Skeletal muscle tissue (tissue), 4 donors: ENCODE measurements around the gene VMP1. TPM values are rescaled to one million over a fixed set of nuclear protein-coding genes. Genes with fewer than 3 reads are reported as not detected.
"Not testable (repeated sequence)": the region's sequence is repeated elsewhere in the genome, so short reads cannot be mapped to it uniquely, and the experiment has no call there.

ENCODE experiments used
- H3K27ac ChIP-seq: one replicate; pipeline ENCODE4 v1.7.0; 2013; ENCODE audit warnings: mild to moderate bottlenecking, low read depth, low read length, inconsistent platforms
- H3K27me3 ChIP-seq, 3 donors: one replicate each; pipeline ENCODE4 v1.7.0; 2013; ENCODE audit warnings: low read length in 3 of 3; ENCODE audit not compliant: control insufficient read depth in 3 of 3, insufficient read depth in 3 of 3
- H3K36me3 ChIP-seq, 3 donors: one replicate each; pipeline ENCODE4 v1.7.0; 2013; ENCODE audit warnings: low read length in 3 of 3; ENCODE audit not compliant: control insufficient read depth in 3 of 3, insufficient read depth in 3 of 3
- H3K4me1 ChIP-seq, 3 donors: one replicate each; pipeline ENCODE4 v1.7.0; 2013; ENCODE audit warnings: low read length in 3 of 3, mild to moderate bottlenecking in 3 of 3; ENCODE audit not compliant: control insufficient read depth in 3 of 3, insufficient read depth in 3 of 3
- H3K4me3 ChIP-seq, 3 donors: one replicate each; pipeline ENCODE4 v1.7.0; 2013; ENCODE audit warnings: low read length in 3 of 3
- H3K9ac ChIP-seq, 3 donors: one replicate each; pipeline ENCODE4 v1.7.0; 2013; ENCODE audit warnings: low read length in 3 of 3, mild to moderate bottlenecking in 3 of 3, moderate library complexity in 2 of 3, low read depth in 1 of 3
- H3K9me3 ChIP-seq, 3 donors: one replicate each; pipeline ENCODE4 v1.7.0; 2013; ENCODE audit warnings: low read length in 3 of 3; ENCODE audit not compliant: control insufficient read depth in 3 of 3
- total RNA-seq: library from RNA; depleted of rRNA; stranded (reverse); fragments of >200 nt; gene quantifications from one replicate; pipeline ENCODE4 v1.2.3, GENCODE V29; 2014
- donor health status: Osteomylitis.

VMP1 gene
- total RNA-seq, 1 donor from 2014 or later, result 128 TPM

DNA sequence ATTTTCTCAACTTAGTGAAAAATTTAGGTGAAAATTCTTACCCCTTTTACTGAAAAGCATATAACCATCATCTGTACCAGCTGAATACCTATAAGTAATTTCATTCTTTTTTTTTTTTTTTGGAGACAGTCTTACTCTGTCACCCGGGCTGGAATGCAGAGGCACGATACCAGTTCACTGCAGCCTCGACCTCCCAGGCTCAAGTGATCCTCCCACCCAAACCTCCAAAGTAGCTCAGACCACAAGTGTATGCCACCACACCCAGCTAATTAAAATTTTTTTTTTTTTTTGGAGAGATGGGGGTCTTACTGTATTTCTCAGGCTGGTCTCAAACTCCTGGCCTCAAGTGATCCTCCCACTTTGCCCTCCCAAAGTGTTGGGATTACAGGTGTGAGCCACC is 151.5 kb downstream of the VMP1 start:
- Histone ChIP-seq H3K36me3 (peaks cover 6 to 14% (median 9%) of the 10 kb centered on the region in 3 donors), H3K4me3 (no peak overlapping the region), H3K27ac (no peak overlapping the region), H3K9me3 (no peaks in the 10 kb centered on the region), H3K9ac (no peak overlapping the region), H3K27me3 (no peaks in the 10 kb centered on the region), H3K4me1 (no peaks in the 10 kb centered on the region)

DNA sequence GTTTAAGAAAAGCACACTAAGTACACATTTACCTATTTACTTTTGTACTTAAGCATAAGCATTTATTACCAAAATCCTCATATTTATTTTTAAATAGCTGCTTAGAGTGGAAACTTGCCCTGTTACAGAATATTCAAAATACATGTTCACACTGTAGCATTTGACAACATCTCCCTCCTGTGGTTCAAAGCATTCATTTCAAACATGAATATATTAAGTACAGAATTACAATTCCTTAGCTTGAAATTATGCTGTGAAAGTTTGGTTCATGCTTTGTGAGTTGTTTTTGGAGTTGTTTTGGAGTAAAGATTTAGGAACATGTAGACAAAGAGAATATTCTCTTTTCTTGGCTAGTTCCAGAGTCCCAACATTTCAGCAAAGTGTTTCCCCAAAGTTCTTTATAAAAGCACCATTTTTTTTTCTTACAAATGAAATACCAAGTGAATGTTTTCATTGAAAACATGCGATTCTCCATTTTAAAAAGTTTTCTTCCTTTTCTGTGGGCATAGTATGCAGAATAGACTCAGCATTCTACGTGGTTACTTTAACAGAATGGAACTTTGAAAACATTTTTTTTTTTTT is 152.1 kb downstream of the VMP1 start:
- Histone ChIP-seq H3K4me1 (no peaks in the 10 kb centered on the region), H3K36me3 (peaks cover 6 to 15% (median 9%) of the 10 kb centered on the region in 3 donors), H3K9me3 (no peaks in the 10 kb centered on the region), H3K27me3 (no peaks in the 10 kb centered on the region), H3K9ac (no peak overlapping the region), H3K4me3 (no peak overlapping the region), H3K27ac (no peak overlapping the region)

DNA sequence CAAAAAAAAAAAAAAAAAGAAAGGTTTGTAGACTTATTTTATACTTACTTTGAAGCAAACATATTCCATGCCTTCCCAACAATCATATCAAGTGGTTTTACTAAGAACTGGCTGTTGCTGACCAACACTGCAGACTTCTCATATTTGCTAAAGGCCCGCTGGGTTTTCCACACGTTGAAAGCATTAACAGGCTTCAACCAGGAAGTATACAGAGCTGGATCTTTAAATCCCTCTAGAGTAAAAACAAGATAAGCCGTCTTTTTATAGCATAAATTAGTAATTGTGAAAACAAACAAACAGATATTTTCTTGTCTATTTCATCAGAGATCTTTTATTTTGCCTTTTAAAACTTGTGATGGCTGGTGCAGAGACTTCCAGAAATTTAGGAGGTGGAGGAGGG is 156.2 kb downstream of the VMP1 start:
- Histone ChIP-seq H3K4me1 (no peaks in the 10 kb centered on the region), H3K27me3 (no peaks in the 10 kb centered on the region), H3K9ac (no peak overlapping the region), H3K36me3 (peaks cover 6 to 15% (median 13%) of the 10 kb centered on the region in 3 donors), H3K4me3 (no peak overlapping the region), H3K27ac (no peak overlapping the region), H3K9me3 (no peaks in the 10 kb centered on the region)

DNA sequence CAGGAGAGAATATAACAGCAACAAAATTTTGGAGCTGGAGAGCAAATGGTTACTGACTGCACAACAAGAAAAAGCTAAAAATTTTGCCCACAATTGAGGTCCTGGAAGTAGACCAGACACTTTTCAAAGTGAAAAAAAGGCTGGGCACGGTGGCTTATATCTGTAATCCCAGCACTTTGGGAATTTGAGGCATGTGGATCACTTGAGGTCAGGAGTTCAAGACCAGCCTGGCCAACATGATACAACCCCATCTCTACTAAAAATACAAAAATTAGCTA is 162.4 kb downstream of the VMP1 start:
- Histone ChIP-seq H3K9ac (no peak overlapping the region), H3K9me3 (no peaks in the 10 kb centered on the region), H3K4me1 (no peaks in the 10 kb centered on the region), H3K27ac (no peak overlapping the region), H3K36me3 (peaks cover 4 to 13% (median 11%) of the 10 kb centered on the region in 3 donors), H3K27me3 (no peaks in the 10 kb centered on the region), H3K4me3 (no peak overlapping the region)

DNA sequence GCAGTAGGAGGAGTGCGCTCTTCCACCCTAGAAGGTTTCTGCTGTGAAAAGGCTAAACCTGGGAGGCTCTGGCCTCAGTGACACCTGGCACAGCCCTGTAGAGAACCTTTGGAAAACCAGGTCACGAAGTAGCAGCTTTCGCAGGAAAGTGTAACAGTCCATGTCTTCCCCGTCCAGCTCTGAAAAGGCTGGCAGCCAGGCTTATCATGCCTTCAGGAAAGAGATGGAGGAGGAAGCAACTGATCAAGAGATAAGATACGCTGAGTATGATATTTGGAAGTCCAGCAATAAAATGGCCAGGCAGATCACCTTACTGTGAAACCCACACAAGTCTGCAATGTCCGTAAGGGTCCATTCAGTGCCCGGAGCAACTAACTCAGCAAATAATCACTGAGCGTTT is 163.0 kb downstream of the VMP1 start:
- Histone ChIP-seq H3K36me3 (peaks cover 4 to 16% (median 13%) of the 10 kb centered on the region in 3 donors), H3K4me3 (no peak overlapping the region), H3K4me1 (no peaks in the 10 kb centered on the region), H3K27ac (no peak overlapping the region), H3K9ac (no peak overlapping the region), H3K27me3 (no peaks in the 10 kb centered on the region), H3K9me3 (no peaks in the 10 kb centered on the region)

DNA sequence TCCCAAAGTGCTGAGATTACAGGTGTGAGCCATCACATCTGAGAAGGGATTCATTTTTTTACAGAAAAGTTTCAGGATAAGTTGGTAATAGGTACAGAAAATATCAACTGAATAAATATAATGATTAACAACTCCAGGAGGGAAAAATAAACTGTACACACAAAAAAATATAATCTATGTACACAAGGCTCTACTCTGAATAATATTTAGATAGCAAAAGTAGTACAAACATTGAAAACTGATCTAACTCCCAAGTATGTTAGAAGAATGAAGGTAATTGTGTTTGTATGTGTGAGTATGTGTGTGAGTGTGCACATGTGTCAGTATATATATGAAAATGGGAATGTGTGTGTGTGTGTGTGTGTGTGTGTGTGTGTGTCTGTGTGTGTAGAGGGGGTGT is 164.9 kb downstream of the VMP1 start:
- peaks cover 9 to 27% (median 26%) of the 10 kb centered on the region in 3 donors for H3K36me3 ChIP-seq
- H3K9me3 ChIP-seq, result no peaks in the 10 kb centered on the region

DNA sequence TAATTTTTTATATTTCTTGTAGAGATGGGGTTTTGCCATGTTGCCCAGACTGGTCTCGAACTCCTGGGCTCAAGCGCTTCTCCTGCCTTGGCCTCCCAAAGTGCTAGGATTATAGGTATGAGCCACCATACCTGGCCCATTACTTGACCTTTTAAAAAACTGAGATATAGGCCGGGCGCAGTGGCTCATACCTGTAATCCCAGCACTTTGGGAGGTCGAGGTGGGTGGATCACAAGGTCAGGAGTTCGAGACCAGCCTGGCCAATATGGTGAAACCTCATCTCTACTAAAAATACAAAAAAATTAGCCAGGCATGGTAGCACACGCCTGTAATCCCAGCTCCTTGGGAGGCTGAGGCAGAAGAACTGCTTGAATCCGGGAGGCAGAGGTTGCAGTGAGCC is 166.0 kb downstream of the VMP1 start:
- H3K27me3 ChIP-seq, H3K9ac ChIP-seq, H3K9me3 ChIP-seq, H3K27ac ChIP-seq, H3K4me1 ChIP-seq, H3K4me3 ChIP-seq: not testable (repeated sequence)
- peaks cover 9 to 33% (median 32%) of the 10 kb centered on the region in 3 donors for H3K36me3 ChIP-seq

More for the DNA sequence above, 164.9 kb downstream of the VMP1 start:
- H3K27me3 ChIP-seq, result no peaks in the 10 kb centered on the region
- H3K27ac ChIP-seq, result no peak overlapping the region
- no peak overlapping the region for H3K4me3 ChIP-seq
- no peaks in the 10 kb centered on the region for H3K4me1 ChIP-seq
- no peak overlapping the region for H3K9ac ChIP-seq

DNA sequence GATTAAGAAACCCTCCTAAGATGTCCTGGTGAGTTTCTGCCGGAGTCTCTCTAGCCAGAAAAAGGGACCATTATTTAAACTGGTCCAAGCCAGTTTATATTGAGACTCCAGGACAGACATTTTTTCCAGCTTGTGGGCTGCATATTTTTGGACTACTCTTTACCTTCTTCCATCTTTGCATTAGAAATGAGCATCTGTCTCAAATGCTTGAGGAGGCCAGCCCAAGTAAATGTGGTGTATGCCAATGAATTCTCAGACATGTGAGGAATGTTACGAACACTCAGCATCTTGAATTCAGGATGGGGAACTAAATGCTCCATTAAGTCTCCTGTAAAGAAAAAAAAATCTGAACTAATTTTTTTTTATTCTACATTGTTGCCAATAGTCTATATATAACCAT is 166.9 kb downstream of the VMP1 start:
- Histone ChIP-seq H3K4me1 (no peaks in the 10 kb centered on the region), H3K9me3 (no peaks in the 10 kb centered on the region), H3K27ac (no peak overlapping the region), H3K36me3 (peaks cover 9 to 33% (median 32%) of the 10 kb centered on the region in 3 donors), H3K9ac (no peak overlapping the region), H3K4me3 (no peak overlapping the region), H3K27me3 (no peaks in the 10 kb centered on the region)

DNA sequence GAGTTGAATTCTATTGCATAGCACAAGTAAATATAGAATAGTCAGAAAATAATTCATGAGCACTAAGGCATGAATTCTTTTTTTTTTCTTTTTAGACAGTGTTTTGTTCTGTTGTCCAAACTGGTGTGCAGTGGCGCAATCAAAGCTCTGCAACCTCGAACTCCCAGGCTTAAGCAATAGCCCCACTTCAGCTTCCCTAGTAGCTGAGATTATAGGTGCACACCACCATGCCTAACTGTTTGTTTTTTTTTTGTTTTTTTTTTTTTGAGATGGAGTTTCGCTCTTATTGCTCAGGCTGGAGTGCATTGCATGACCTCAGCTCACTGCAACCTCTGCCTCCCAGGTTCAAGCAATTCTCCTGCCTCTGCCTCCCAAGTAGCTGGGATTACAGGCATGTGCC is 168.7 kb downstream of the VMP1 start:
- H3K9me3 ChIP-seq, result no peaks in the 10 kb centered on the region
- H3K9ac ChIP-seq, result no peak overlapping the region
- H3K4me1 ChIP-seq, result no peaks in the 10 kb centered on the region
- no peak overlapping the region for H3K27ac ChIP-seq
- peaks cover 10 to 35% (median 33%) of the 10 kb centered on the region in 3 donors for H3K36me3 ChIP-seq
- H3K27me3 ChIP-seq, result no peaks in the 10 kb centered on the region
- no peak overlapping the region for H3K4me3 ChIP-seq

DNA sequence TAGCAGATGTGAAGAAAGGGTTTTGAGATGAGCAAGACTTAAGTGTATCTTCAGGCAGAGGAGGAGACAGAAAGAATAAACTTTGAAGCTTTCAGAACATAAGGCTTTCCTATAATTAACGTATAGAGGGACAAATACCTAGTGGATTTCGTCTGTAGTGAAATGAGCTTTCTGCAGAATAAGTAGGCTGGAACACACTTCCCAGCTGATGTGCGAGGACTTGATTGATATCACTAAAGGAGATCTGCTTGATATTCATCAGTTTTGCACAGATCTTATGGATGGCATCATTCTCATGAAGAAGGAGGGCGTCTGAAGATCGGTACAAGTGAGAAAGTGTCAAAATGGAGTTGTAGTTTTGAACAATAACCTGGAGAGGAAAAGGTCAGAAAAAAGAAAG is 170.5 kb downstream of the VMP1 start:
- H3K36me3 ChIP-seq, result peaks cover 10 to 35% (median 28%) of the 10 kb centered on the region in 3 donors

DNA sequence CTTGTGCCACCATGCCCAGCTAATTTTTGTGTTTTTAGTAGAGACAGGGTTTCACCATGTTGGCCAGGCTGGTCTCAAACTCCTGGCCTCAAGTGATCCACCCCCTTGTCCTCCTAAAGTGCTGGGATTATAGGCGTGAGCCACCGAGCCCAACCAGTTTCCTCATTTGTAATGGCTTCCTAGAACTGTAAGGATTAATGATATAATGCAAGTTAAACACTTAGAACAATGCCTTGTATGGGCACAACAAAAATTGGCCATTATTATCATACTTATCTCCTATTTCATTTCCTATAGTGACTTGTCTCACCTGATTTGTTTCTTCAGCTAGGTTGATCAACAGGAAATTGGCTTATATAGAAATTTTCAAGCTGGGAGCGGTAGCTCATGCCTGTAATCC is 171.2 kb downstream of the VMP1 start:
- Histone ChIP-seq H3K9ac (no peak overlapping the region), H3K36me3 (peaks cover 10 to 37% (median 29%) of the 10 kb centered on the region in 3 donors), H3K27me3 (no peaks in the 10 kb centered on the region)

More for the DNA sequence above, 170.5 kb downstream of the VMP1 start:
- Histone ChIP-seq H3K27ac (no peak overlapping the region), H3K9ac (no peak overlapping the region), H3K4me1 (no peaks in the 10 kb centered on the region), H3K27me3 (no peaks in the 10 kb centered on the region), H3K4me3 (no peak overlapping the region), H3K9me3 (no peaks in the 10 kb centered on the region)

More for the DNA sequence above, 171.2 kb downstream of the VMP1 start:
- Histone ChIP-seq H3K4me3 (no peak overlapping the region), H3K9me3 (no peaks in the 10 kb centered on the region), H3K27ac (no peak overlapping the region), H3K4me1 (no peaks in the 10 kb centered on the region)
